ENCODE results near the gene DAB2IP. TPM values are rescaled to one million over a fixed set of nuclear protein-coding genes. Genes with fewer than 3 reads are reported as not detected.

The DAB2IP gene
- total RNA-seq, 2 experiments from 2014 or later = not detected

DNA sequence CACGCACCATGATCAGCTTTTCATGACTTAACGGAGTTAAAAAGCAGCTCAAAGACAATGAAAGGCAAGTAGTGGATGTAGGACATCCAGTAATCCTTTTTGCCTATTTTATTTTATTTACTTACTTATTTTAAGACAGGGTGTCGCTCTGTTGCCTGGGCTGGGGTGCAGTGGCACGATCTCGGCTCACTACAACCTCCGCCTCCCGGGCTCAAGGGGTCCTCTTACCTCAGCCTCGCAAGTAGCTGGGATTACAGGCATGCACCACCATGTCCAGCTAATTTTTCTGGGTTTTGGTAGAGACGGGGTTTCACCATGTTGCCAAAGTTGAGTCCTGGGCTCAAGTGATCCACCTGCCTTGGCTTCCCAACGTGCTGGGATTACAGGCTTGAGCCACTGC is 148.9 kb downstream of the DAB2IP start:
- H3K27ac Mint-ChIP-seq = no peak overlapping the region

DNA sequence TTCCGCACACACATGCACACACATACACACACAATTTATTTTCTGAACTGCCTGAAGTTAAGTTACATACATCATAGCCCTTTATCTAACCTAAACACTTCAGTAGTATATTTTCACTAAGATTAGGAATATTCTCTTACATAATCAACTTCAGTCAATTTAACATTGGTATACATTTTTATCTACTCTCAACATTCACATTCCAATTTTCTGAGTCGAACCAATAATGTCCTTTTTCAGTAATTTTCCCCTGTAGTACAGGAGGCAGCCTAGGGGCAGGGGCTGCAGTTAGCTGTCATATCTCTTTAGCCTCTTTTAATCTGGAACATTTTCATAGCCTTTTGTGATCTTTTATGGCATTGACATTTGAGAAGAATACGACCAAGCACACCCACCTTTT is 150.1 kb downstream of the DAB2IP start:
- no peaks in the 10 kb centered on the region for H3K4me1 Mint-ChIP-seq
- POLR2A ChIA-PET = no interaction called here
- H3K9me3 Mint-ChIP-seq = peaks cover 7% of the 10 kb centered on the region
- H3K36me3 Mint-ChIP-seq (ENCODE audit: low read depth) = no peaks in the 10 kb centered on the region
- peaks cover 21% of the 10 kb centered on the region for H3K27me3 Mint-ChIP-seq
- no peak overlapping the region for H3K27ac Mint-ChIP-seq
- CTCF ChIA-PET = no interaction called here
- no peak overlapping the region for H3K4me3 Mint-ChIP-seq
- DNase-seq = no peak

More for the DNA sequence above, 148.9 kb downstream of the DAB2IP start:
- no peaks in the 10 kb centered on the region for H3K4me1 Mint-ChIP-seq
- H3K27me3 Mint-ChIP-seq = peaks cover 22% of the 10 kb centered on the region
- ChIA-PET CTCF (no interaction called here), POLR2A (no interaction called here)
- H3K36me3 Mint-ChIP-seq (ENCODE audit: low read depth) = no peaks in the 10 kb centered on the region
- peaks cover 7% of the 10 kb centered on the region for H3K9me3 Mint-ChIP-seq
- no peak for DNase-seq
- H3K4me3 Mint-ChIP-seq = no peak overlapping the region

DNA sequence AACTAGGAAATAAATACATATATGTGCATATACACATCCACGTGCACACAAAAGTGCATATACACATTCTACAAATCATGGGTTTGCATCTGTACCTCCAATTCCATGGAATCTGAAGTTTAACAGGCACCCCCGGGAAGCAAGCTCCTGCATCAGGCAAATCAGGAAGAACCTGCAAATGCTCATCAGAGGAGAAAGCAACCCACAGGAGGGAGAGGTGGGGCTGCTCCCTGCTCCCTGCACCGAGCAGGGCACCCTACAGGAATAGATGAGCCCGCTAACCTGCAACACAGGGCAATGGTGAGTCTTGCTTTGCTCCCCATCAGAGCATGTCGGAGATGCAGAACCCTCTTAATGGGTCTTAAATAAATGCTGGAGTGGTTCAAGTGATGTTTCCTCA is 151.3 kb downstream of the DAB2IP start:
- CTCF ChIA-PET = no interaction called here
- POLR2A ChIA-PET = no interaction called here
- Mint-ChIP-seq H3K4me1 (no peaks in the 10 kb centered on the region), H3K36me3 (ENCODE audit: low read depth) (no peaks in the 10 kb centered on the region), H3K27me3 (peaks cover 21% of the 10 kb centered on the region), H3K9me3 (peaks cover 7% of the 10 kb centered on the region), H3K27ac (no peak overlapping the region), H3K4me3 (no peak overlapping the region)
- DNase-seq = no peak

DNA sequence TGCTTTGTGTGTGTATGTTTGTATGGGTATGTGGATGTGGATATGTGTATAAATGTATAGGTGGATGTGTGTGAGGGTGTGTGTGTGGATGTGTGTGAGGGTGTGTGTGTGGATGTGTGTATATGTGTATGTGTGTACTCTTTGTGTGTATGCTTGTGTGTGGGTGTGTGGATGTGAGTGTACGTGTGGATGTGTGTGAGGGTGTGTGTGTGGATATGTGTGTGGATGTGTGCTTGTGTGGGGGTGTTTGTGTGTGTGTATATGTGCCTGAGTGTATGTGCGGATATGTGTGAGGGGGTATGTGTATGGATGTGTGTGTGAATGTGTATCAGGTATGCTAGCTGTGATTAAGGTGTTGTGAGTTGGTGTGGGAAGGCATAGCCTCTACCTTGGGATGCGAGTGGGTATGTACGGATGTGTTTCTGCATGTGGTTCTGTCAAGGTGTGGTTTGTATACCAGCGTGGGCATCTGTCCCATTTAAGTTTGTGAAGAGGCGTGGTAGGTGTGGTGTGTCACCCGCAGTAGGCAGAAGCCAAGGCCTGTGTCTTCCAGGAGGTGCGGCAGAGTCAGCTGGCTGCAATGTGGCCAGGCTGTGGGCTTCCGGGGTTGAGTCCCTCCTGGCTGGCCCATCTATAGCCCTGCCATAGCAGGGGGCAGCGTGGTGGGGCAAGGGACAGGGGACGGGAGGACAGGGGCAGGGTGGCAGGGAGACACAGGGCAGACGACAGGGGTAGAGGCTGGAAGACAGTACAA is 155.8 kb downstream of the DAB2IP start:
- ChIA-PET POLR2A (no interaction called here), CTCF (no interaction called here)
- Mint-ChIP-seq H3K9me3 (peaks cover 7% of the 10 kb centered on the region), H3K27me3 (peaks cover 15% of the 10 kb centered on the region), H3K4me3 (no peak overlapping the region), H3K36me3 (ENCODE audit: low read depth) (no peaks in the 10 kb centered on the region), H3K4me1 (no peaks in the 10 kb centered on the region), H3K27ac (no peak overlapping the region)
- no peak for DNase-seq

DNA sequence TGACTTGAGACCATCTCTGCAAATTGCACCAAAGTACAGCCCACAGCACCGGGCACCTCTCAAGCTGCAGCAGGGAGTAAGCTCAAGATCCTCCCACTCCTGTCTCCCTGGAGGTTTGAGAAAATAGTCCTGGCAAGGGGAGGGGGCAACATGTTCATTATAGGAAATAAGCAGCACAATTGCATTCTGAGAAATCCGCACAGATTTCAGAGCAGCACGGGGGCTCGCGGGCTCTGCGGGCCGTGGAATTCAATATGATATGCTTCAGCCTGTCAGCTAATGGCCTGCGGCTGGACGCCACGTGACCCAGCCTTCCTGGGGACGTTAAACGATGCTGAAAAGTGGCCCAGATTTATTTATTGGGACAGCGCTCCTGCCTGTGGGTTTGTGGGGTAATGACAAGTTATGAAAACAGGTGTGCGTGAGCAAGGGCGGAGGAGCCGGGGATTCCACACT is 156.4 kb downstream of the DAB2IP start:
- H3K27me3 Mint-ChIP-seq = peaks cover 11% of the 10 kb centered on the region
- no peak overlapping the region for H3K27ac Mint-ChIP-seq
- DNase-seq = no peak
- H3K4me1 Mint-ChIP-seq = no peaks in the 10 kb centered on the region
- POLR2A ChIA-PET = no interaction called here
- H3K9me3 Mint-ChIP-seq = peaks cover 7% of the 10 kb centered on the region
- CTCF ChIA-PET = no interaction called here
- no peak overlapping the region for H3K4me3 Mint-ChIP-seq
- H3K36me3 Mint-ChIP-seq (ENCODE audit: low read depth) = no peaks in the 10 kb centered on the region

DNA sequence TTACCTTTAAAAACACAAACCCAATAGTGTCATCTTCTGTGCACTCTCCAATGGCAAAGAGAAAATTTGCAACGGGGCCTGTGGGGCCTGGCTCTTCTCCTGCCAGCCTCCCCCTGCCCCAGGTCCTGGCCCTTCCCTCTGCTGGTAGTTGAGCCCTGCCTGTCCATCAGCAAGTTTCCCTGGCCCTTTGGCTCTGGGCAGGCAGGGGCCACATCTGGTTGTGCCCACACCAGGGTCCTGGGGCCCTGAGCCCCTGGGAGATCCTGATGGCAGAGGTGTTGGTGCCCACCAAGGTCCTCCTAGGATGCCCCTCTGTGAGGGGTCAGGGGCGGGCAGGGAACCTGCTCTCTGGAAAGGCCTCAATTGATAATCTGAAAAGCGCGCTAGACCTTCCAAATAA is 157.3 kb downstream of the DAB2IP start:
- CTCF ChIA-PET = no interaction called here
- H3K9me3 Mint-ChIP-seq = peaks cover 7% of the 10 kb centered on the region
- H3K27ac Mint-ChIP-seq = no peak overlapping the region

DNA sequence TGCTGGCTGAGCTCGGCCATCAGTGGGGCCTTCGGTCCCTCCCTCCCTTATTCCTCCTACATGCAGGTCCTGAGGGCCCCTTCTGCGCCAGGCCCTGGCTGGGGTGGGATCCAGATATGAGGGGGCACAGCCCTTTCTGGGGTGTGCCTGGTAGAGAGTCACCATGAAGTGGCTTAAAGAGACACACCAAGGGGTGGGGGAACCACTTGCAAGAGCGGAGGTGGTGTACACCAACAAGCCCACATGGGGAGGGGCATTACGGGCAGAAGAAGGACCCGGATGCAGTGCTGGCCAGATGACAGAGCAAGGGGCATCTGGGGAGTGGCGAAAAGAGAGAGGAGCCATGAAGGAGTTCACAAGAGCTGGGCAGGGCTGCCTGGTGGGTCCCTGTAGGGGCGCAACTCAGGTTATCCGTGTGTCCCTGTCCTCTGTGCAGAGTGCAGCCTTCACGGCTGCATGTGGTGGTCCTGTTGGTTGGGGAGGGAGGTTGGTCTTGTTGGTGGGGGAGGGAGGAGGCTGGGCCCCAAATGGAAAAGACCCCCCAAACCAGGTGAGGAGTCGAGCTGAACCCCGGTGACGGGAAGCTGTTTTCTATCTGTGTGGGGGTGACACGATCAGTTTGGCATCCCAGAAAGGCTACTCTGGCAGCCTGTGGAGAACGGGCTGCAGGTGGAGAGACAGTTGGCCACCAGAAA is 158.1 kb downstream of the DAB2IP start:
- no peak overlapping the region for H3K4me3 Mint-ChIP-seq
- H3K27ac Mint-ChIP-seq = no peak overlapping the region
- H3K9me3 Mint-ChIP-seq = peaks cover 2% of the 10 kb centered on the region
- H3K4me1 Mint-ChIP-seq = no peaks in the 10 kb centered on the region
- no peaks in the 10 kb centered on the region for H3K36me3 Mint-ChIP-seq (ENCODE audit: low read depth)
- no peak for DNase-seq
- CTCF ChIA-PET = no interaction called here
- POLR2A ChIA-PET = no interaction called here
- H3K27me3 Mint-ChIP-seq = peaks cover 1% of the 10 kb centered on the region

More for the DNA sequence above, 157.3 kb downstream of the DAB2IP start:
- POLR2A ChIA-PET = no interaction called here
- H3K36me3 Mint-ChIP-seq (ENCODE audit: low read depth) = no peaks in the 10 kb centered on the region
- no peak overlapping the region for H3K4me3 Mint-ChIP-seq
- DNase-seq = no peak
- H3K27me3 Mint-ChIP-seq = peaks cover 8% of the 10 kb centered on the region
- no peaks in the 10 kb centered on the region for H3K4me1 Mint-ChIP-seq

DNA sequence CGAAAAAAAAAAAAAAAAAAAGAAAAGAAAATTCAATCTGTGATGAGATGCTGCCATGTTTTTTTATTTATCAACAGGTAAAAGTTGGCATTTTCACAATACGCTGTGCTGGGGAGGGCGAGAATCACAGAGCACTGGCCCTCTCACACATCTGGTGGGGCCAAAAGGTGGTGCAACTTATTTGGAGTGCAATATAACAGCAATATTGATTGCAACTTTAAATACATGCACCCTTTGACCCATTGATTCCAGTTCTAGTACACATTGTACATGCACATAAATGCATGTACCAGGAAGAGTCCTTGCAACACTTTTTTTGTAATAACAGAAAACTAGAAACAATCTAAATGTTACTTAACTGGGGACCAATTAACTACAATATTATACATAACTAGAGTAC is 159.1 kb downstream of the DAB2IP start:
- Mint-ChIP-seq H3K27me3 (no peaks in the 10 kb centered on the region), H3K4me1 (no peaks in the 10 kb centered on the region), H3K9me3 (no peaks in the 10 kb centered on the region), H3K4me3 (no peak overlapping the region), H3K27ac (no peak overlapping the region), H3K36me3 (ENCODE audit: low read depth) (no peaks in the 10 kb centered on the region)
- DNase-seq = no peak
- POLR2A ChIA-PET = no interaction called here
- CTCF ChIA-PET = no interaction called here

DNA sequence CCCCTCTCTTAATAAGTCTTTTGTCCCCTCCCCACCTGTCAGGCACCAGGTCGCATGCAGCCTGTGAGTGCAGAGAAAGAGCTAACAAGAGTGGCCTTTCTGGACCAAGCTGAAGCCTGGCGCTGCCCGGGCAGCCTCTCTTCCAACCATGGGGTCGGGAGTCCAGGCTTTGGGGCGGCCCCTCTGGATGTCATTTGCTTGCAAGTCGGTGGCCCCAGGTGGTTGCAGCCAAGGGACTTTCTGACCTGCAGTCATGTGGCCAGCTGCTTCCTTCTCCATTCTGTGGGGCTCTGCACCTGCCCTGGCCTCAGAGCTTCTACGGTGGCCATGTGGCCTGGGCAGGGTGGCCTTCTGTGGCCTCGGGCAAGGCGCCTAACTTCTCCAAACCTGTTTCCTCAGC is 159.7 kb downstream of the DAB2IP start:
- Mint-ChIP-seq H3K4me3 (no peak overlapping the region), H3K4me1 (no peaks in the 10 kb centered on the region), H3K27ac (no peak overlapping the region), H3K27me3 (no peaks in the 10 kb centered on the region), H3K36me3 (ENCODE audit: low read depth) (no peaks in the 10 kb centered on the region), H3K9me3 (no peaks in the 10 kb centered on the region)
- CTCF ChIA-PET = no interaction called here
- POLR2A ChIA-PET = no interaction called here
- no peak for DNase-seq

DNA sequence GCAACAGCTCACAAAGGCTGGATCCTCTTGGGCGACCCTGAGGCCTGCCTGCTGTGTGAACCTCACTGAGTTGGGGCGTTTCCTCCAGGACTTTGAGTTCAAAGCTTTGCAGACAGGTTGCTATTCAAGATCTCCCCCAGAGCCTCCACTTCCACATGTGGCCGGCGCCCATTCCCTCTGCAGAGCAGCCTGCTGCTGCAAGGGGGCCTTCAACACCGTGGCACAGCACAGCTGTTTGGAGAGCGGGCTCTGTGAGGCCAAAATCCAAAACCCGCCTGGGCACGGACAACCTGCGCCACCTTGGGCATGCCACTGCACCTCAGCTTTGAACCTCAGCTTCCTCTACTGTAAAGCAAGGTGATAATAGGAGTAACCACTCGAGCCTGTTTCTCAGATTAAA is 160.3 kb downstream of the DAB2IP start:
- H3K27me3 Mint-ChIP-seq = no peaks in the 10 kb centered on the region
- H3K4me1 Mint-ChIP-seq = no peaks in the 10 kb centered on the region
- POLR2A ChIA-PET = no interaction called here

DNA sequence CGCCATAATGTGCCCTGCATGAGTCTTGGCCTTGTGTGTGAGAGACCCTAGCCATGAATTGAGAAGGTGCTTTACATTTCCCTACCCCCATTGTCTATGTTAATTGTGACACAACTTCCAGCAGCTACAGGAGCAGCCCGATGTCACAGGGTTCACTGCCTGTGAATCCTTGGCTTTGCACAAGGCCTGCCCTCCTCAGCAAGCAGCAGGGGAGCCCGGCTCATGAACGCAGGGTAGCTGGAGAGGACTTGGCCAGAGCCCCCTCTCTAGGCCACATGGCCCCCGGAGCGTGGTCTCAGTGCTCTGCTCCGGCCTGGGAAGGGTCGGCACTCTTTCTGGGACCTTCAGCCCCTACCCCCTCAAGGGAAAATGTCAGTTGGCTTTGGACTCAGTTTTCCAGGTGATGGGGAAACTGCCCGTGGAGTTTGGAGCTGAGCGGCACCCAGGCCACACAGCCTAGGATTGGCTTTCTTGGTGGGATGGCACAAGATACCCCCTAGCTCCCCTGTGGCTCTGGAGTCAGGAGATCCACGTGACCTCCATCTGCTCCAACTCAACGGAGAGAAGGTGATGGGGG is 160.8 kb downstream of the DAB2IP start:
- CTCF ChIA-PET = no interaction called here

More for the DNA sequence above, 160.3 kb downstream of the DAB2IP start:
- Mint-ChIP-seq H3K27ac (no peak overlapping the region), H3K4me3 (no peak overlapping the region), H3K36me3 (ENCODE audit: low read depth) (no peaks in the 10 kb centered on the region), H3K9me3 (no peaks in the 10 kb centered on the region)
- no peak for DNase-seq
- CTCF ChIA-PET = no interaction called here

DNA sequence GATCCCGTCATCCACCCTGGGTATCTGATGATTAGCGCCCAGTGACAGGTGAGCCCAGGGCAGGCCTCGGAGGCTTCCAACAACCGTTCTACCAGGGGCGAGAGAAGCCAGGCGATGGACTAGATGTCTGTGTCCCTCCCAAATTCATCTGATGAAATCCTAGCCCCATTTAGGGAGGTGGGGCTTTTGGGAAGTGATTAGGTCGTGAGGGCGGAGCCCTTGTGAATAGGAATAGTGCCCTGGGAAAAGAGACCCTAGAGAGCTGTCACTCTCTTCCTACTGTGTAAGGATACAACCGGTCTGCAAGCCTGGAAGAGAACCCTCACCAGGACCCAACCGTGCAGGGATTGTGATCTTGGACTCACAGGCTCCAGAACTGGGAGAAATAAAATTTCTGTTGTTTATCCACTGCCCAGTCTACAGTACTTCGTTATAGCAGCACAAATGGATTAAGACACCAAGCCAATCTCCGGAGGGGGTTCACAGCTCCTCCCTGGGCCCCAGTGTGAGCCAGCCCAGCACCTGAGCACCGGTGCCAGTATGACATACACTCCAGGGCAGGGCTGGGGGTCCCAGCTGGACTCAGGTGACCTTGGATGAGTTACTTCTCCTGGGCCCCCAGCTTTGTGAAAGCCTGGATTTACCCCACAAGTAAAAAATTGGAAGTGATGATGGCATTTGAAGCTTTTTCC is 162.2 kb downstream of the DAB2IP start:
- Mint-ChIP-seq H3K4me1 (no peaks in the 10 kb centered on the region), H3K36me3 (ENCODE audit: low read depth) (no peaks in the 10 kb centered on the region), H3K27me3 (no peaks in the 10 kb centered on the region), H3K9me3 (no peaks in the 10 kb centered on the region), H3K27ac (no peak overlapping the region), H3K4me3 (no peak overlapping the region)
- ChIA-PET CTCF (no interaction called here), POLR2A (no interaction called here)
- no peak for DNase-seq

More for the DNA sequence above, 160.8 kb downstream of the DAB2IP start:
- H3K27me3 Mint-ChIP-seq = no peaks in the 10 kb centered on the region
- POLR2A ChIA-PET = no interaction called here
- no peak overlapping the region for H3K27ac Mint-ChIP-seq
- no peak overlapping the region for H3K4me3 Mint-ChIP-seq
- H3K9me3 Mint-ChIP-seq = no peaks in the 10 kb centered on the region
- H3K36me3 Mint-ChIP-seq (ENCODE audit: low read depth) = no peaks in the 10 kb centered on the region
- no peak for DNase-seq
- H3K4me1 Mint-ChIP-seq = no peaks in the 10 kb centered on the region

DNA sequence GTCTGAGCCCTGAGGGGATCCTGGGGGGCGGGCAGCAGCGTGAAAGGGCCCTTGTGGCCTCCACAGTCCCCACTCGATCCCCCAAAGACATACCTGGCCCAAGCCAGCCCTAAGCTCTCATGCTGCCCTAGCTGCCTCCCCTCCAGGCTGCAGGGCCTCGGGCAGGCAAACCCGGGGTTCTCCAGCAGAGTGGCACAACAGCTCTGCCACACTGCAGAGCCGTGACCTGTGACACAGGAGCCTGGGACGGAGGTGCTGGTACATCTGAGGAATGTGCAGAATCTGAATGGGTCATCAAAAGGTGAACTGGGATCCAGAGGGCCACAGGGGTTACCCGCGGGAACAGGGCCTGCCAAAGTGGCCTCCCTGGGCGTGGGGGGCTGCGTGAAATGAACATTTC is 163.2 kb downstream of the DAB2IP start:
- ChIA-PET POLR2A (no interaction called here), CTCF (no interaction called here)
- no peak for DNase-seq
- H3K9me3 Mint-ChIP-seq = no peaks in the 10 kb centered on the region
- no peak overlapping the region for H3K27ac Mint-ChIP-seq
- no peaks in the 10 kb centered on the region for H3K27me3 Mint-ChIP-seq
- no peaks in the 10 kb centered on the region for H3K36me3 Mint-ChIP-seq (ENCODE audit: low read depth)
- H3K4me3 Mint-ChIP-seq = no peak overlapping the region
- H3K4me1 Mint-ChIP-seq = no peaks in the 10 kb centered on the region

Measured in activated CD4-positive, alpha-beta memory T cell treated with anti-CD3 and anti-CD28 coated beads, Interleukin-2, amount 10 ng/mL, durations not matched to agents 7 days and 5 days (primary cell).